GM19438 (cell line): ENCODE data around the gene CYP3A4.
"Not testable (repeated sequence)": the region's sequence is repeated elsewhere in the genome, so short reads cannot be mapped to it uniquely, and the experiment has no call there.

Experiments used
- ATAC-seq: cut with Tn5 transposase; IDR thresholded peaks from one replicate; pipeline ENCODE4 v1.9.1; 2021; ENCODE audit warnings: low read depth; ENCODE audit not compliant: unreplicated experiment

Gene CYP3A4

GRCh38 chr7:99793443-99793842 is 9.5 kb upstream of the CYP3A4 start:
- no peak for ATAC-seq

DNA sequence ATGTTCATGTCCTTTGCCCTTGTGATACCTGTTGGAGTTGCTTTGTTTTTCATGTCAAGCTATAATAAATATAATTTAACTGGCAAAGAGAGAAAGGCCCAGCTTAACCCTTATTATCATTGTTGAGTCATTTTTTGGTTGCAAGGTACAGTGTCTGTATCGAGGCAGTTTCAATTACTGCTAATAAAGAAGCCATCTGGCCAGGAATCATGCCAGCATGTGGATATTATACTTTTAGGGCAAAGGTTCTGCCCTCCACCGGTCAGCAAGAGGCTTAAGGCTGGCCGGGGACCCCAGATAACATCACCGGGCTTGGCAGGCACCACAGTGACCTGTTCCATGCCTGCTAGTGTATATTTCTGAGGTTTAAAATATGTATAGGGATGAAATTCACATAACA is 9.0 kb upstream of the CYP3A4 start:
- no peak for ATAC-seq

GRCh38 chr7:99791667-99792369 is 7.8 kb upstream of the CYP3A4 start:
- no peak for ATAC-seq

GRCh38 chr7:99791021-99791420 is 7.0 kb upstream of the CYP3A4 start:
- no peak for ATAC-seq

DNA sequence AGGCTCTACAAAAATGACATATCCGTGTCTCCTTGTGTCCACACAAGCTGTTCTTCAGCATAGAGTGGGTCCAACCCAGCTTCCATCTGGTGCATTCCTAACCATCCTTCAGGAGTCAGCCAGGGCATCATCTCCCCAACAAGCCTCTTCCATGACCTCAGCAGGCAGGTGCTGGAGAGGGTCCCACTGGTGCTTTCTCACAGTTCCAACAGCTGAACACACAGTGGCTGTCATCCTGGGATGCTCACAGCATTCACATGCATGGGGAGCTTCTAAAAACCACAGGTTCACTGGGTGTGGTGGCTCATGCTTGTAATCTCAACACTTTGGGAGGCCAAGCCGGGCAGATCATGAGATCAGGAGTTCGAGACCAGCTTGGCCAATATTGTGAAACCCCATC is 6.4 kb upstream of the CYP3A4 start:
- ATAC-seq = no peak

GRCh38 chr7:99789441-99790070 is 5.6 kb upstream of the CYP3A4 start:
- no peak for ATAC-seq

- ATAC-seq = no peak
Measured at GRCh38 chr7:99788554-99788953, 4.6 kb upstream of the CYP3A4 start.

DNA sequence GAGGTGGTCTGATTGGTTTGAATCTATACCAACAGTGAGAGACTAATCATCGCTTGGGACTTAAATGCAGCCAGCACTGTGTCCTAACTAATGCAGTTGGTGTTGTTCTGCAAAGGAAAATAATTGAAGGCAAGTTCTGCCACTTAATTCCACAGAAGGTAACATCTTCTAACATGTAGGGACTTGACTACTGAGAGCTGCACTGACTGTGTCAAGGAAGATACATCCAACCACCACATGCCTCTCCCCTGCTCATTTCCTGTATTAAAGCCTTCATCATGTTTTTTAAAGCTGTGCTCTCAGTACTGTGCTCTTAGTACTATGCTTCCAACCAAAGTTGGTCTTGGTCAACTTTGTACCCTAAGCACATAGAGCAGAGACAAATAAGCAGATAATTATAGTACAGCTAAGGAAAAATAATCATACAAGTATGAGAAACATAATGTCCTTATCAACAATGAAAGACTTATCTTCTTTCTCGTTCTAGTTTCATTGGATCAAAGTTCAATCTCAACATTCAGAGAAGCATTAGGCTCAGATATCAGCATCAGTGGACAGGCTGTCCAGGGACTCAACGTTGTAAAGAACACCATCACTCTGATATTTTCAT is 2.8 kb upstream of the CYP3A4 start:
- ATAC-seq = no peak

GRCh38 chr7:99785654-99786053 is 1.7 kb upstream of the CYP3A4 start:
- not testable (repeated sequence) for ATAC-seq

- no peak for ATAC-seq
Measured at GRCh38 chr7:99782012-99782953, 1.7 kb downstream of the CYP3A4 start.

GRCh38 chr7:99780588-99780987 is 3.4 kb downstream of the CYP3A4 start:
- ATAC-seq = no peak

DNA sequence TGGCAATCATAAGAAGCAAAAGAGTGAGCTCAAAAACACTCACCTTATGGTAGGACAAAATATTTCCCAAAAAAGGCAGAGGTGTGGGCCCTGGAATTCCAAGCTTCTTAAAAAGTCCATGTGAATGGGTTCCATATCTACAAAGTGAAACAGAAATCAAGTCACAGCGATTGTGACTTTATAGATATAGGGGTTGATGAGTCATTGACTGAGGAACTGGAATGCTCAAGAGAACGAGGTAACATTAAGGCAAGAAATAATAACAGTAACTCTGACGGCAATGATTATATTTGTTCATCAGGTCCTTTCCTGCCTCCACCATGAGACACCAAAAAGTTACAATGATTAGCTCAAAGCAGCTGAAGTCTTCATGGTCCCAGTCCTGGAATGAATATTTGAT is 4.0 kb downstream of the CYP3A4 start:
- no peak for ATAC-seq

DNA sequence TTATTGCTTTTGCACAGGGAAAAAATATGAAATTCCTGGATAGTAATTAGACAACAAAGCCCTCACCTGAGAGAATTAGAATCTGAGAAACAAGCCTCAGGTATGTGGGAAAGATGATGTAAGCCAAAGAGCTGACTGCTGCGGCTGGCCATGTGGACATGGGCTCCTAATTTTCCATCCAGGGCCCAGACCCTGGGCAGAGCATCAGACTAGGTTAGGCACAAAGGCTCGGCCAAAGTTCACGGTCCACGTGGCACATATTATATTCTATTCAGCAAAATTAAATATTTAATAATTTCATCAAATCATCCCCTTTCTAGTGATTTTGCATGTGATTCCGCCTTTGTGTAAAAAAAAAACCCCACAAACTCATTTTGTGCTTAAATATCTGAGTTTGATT is 5.1 kb downstream of the CYP3A4 start:
- ATAC-seq = no peak

DNA sequence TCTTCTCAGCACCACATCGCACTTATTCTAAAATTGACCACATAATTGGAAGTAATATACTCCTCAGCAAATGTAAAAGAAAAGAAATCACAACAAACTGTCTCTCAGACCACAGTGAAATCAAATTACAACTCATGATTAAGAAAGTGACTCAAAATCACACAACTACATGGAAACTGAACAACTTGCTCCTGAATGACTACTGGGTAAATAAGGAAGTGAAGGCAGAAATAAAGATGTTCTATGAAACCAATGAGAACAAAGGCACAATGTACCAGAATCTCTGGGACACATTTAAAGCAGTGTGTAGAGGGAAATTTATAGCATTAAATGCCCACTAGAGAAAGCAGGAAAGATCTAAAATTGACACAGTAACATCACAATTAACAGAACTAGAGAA is 10.6 kb downstream of the CYP3A4 start:
- ATAC-seq = not testable (repeated sequence)

DNA sequence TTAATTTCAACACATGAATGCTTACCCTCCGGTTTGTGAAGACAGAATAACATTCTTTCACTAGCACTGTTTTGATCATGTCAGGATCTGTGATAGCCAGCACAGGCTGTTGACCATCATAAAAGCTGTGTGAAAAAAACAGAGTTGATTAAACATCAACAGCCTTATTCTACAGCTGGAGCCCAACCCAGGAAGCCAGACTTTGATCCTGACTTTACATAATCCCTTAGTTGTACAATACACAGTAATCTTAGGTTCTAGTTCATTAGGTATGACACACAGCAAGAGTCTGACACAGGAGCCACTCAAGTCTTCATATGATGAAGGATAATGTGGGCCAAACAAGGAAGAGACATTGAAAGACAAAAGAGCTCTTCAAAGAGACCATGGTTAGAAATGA is 11.4 kb downstream of the CYP3A4 start:
- ATAC-seq = no peak

DNA sequence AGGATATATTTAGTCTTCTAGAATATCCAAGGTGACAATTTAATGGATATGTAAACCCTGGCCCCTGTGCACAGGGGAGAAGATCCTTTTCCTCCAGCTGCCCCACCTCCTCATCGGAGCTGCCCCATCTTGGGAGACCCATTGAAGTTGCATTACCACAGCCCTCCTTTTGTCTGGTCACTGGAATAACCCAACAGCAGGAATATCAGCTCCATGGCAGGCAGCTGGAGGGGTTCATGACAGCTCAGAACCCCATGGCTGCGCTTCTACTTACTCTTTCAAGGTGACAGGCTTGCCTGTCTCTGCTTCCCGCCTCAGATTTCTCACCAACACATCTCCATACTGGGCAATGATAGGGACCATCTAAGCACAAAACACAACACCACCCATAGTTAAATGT is 14.5 kb downstream of the CYP3A4 start:
- not testable (repeated sequence) for ATAC-seq

DNA sequence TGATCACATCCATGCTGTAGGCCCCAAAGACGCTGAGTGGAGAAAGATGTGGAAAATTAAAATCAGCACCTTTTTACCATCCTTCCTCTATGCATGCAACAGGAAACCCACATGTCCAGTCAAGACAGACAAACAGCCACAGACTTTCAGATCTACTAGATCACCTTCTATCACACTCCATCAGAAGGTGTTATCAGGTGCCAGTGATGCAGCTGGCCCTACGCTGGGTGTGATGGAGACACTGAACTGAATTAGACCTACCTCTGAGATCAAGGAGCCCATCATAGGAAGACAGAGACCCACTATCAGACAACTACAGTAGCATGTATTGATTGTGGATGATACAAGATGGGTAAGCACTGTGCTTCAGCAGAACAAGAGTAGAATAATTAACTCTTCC is 15.5 kb downstream of the CYP3A4 start:
- no peak for ATAC-seq

GRCh38 chr7:99767662-99768061 is 16.3 kb downstream of the CYP3A4 start:
- peak; percentile 82 for ATAC-seq

DNA sequence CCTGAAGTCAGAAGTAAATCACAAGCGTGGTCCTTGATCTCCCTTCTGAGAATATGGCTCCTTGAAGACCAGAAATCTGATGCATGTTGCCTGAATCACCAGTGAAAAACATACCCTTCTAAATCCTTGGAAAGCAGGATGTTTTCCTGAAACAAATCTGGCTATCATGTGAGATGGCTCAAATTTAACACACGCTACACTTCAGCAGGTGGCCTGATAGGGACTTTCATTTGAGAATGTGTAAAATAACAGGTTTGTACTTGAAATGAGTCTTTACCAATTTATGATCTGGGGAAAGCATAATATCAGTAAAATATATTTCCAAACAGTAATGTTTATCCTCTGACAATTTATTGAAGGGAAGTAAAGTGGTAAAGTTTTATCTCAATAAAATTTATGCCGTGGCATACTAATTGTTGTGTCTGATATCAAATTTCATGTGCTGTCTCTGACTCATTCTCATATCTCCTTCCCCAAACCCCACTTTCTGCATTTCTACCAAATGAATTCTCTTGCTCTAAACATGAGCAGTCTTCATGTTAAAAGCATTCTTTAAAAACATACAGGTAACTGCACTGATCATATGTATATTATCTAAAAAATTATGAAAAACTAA is 17.4 kb downstream of the CYP3A4 start:
- ATAC-seq = no peak

DNA sequence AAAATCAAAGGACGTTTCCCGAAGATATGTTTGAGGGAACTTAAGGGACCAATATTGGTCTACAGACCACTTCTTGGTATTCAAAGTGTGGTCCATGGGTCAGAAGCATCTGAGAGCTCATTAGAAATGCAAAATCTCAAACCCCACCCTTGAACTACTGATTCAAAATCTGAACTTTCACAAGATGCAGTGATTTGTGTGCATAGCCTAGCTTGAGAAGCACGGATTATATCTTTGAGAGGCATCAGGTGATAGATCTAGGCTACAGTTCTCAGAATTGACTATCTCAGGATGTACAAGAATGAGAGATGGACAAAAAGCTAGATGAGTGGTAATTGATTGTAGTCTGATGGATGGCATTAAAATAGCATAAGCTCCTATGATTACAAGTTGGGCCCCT is 19.5 kb downstream of the CYP3A4 start:
- no peak for ATAC-seq
